ENCODE results near the gene SLC26A6. TPM values are rescaled to one million over a fixed set of nuclear protein-coding genes. Genes with fewer than 3 reads are reported as not detected.
A peak's percentile ranks its signal among the peaks of the same experiment; 100 is the strongest.

Gene SLC26A6
- total RNA-seq (10 to 100 TPM in 3 of 9 donors, 1 to 10 TPM in 6; 6.7 to 14.6 (median 9.2) TPM), polyA plus RNA-seq (10 to 100 TPM; 10.0 to 12.9 TPM)
- long read RNA-seq, donor 1, transcript SLC26A6-207 (21 exons, 2,630 nt), result major isoform, 7 of 20 reads
- long read RNA-seq, donor 1, partial matches to known transcripts, result 4 of 20 reads
- long read RNA-seq, donor 1, other reads (novel, unspliced or antisense), result 8 of 20 reads
- long read RNA-seq, donor 2, transcript SLC26A6-205 (21 exons, 2,589 nt), result minor isoform, 5 of 45 reads
- long read RNA-seq, donor 2, transcript SLC26A6-207 (21 exons, 2,630 nt), result major isoform, 11 of 45 reads
- long read RNA-seq, donor 2, partial matches to known transcripts, result 10 of 45 reads
- long read RNA-seq, donor 2, other reads (novel, unspliced or antisense), result 19 of 45 reads
- long read RNA-seq, donor 3, transcript SLC26A6-207 (21 exons, 2,630 nt), result major isoform, 6 of 17 reads
- long read RNA-seq, donor 3, partial matches to known transcripts, result 3 of 17 reads
- long read RNA-seq, donor 3, other reads (novel, unspliced or antisense), result 7 of 17 reads

GRCh38 chr3:48635222-48636021, at the start of gene SLC26A6:
SLC26A6 (minus strand) TSS chr3:48635461; CDS start chr3:48635393, 68 bp downstream.
- DNase-seq, result peak; percentile 97 to 99 (median 98)
- peaks cover 0 to 28% (median 19%) of the 10 kb centered on the region in 12 donors for H3K4me1 ChIP-seq

GRCh38 chr3:48684480-48685143, 49.4 kb upstream of the SLC26A6 start:
- TF ChIP-seq CTCF (IDR thresholded peaks at IDR 0.05) (no peak), POLR2A (IDR thresholded peaks at IDR 0.05) (no peak)
- Histone ChIP-seq H3K4me3 (peak overlapping the region in 11 of 12 donors; percentile 80 to 100 (median 95)), H3K4me1 (peaks cover 8 to 45% (median 34%) of the 10 kb centered on the region in 12 donors), H3K36me3 (peaks cover 5 to 59% (median 55%) of the 10 kb centered on the region in 9 donors), H3K9me3 (no peaks in the 10 kb centered on the region), H3K27ac (peak overlapping the region in 11 of 12 donors; percentile 47 to 92 (median 70)), H3K27me3 (no peaks in the 10 kb centered on the region)
- 8 to 30% (median 16%) methylated on average over 7 of the region's 7 CpGs for WGBS, 4 donors
- DNase-seq (peak; percentile 67 to 74 (median 74)), ATAC-seq (peak; percentile 35 to 74 (median 52))
- intact Hi-C loops (cut with DNase I), result loop anchor here in 6 of 10 donors (2.0 to 10.0 kb wide), 7 partner anchors 53 to 237 kb away; partner anchors contain the start of genes ATRIP (in 1 of the 6), PFKFB4 (in 1 of the 6) and PRKAR2A (in 1 of the 6)

More at GRCh38 chr3:48635222-48636021, at the start of gene SLC26A6:
- H3K36me3 ChIP-seq, result peaks cover 0 to 31% (median 9%) of the 10 kb centered on the region in 9 donors
- intact Hi-C loops (cut with DNase I), result loop anchor here in 2 of 10 donors (1.0 to 10.0 kb wide), 4 partner anchors 26 to 171 kb away; partner anchors contain the start of genes UQCRC1 (in 2 of the 2) and PFKFB4 (in 1 of the 2)
- TF ChIP-seq CTCF (IDR thresholded peaks at IDR 0.05), result peak in 10 of 12 donors; percentile 5 to 67 (median 45)
- peak in 1 of 2 donors; percentile 62 for TF ChIP-seq POLR2A (IDR thresholded peaks at IDR 0.05)
- H3K4me3 ChIP-seq, result peak within 1 kb of the TSS; percentile 64 to 96 (median 86)
- no peaks in the 10 kb centered on the region for H3K27me3 ChIP-seq
- 0 to 1% (median 0%) methylated on average over 10 to 68 of the region's 68 CpGs for WGBS, 4 donors
- ATAC-seq, result peak; percentile 98 to 99 (median 98)
- H3K9me3 ChIP-seq, result no peaks in the 10 kb centered on the region
- peak within 1 kb of the TSS; percentile 28 to 90 (median 86) for H3K27ac ChIP-seq

GRCh38 chr3:48684054-48684349, 48.7 kb upstream of the SLC26A6 start:
- 22 to 47% (median 32%) methylated on average over 8 of the region's 8 CpGs for whole genome bisulfite sequencing, 4 donors
- peak overlapping the region in 11 of 12 donors; percentile 80 to 100 (median 95) for H3K4me3 ChIP-seq
- H3K27me3 ChIP-seq, result no peaks in the 10 kb centered on the region
- H3K9me3 ChIP-seq, result no peaks in the 10 kb centered on the region
- intact Hi-C loops (cut with DNase I), result loop anchor here in 4 of 10 donors (2.0 to 10.0 kb wide), 4 partner anchors 55 to 219 kb away; partner anchors contain the start of gene PFKFB4 (in 1 of the 4)
- H3K4me1 ChIP-seq, result peaks cover 8 to 45% (median 34%) of the 10 kb centered on the region in 12 donors
- ATAC-seq (no peak), DNase-seq (no peak)
- no peak for TF ChIP-seq CTCF (IDR thresholded peaks at IDR 0.05)
- TF ChIP-seq POLR2A (IDR thresholded peaks at IDR 0.05), result no peak
- peaks cover 5 to 59% (median 55%) of the 10 kb centered on the region in 9 donors for H3K36me3 ChIP-seq
- H3K27ac ChIP-seq, result peak overlapping the region in 11 of 12 donors; percentile 47 to 92 (median 70)
